ENCODE results near the gene USP17L28. TPM values are rescaled to one million over a fixed set of nuclear protein-coding genes. Genes with fewer than 3 reads are reported as not detected.
"Not testable (repeated sequence)": the region's sequence is repeated elsewhere in the genome, so short reads cannot be mapped to it uniquely, and the experiment has no call there.

The USP17L28 gene, protein sequence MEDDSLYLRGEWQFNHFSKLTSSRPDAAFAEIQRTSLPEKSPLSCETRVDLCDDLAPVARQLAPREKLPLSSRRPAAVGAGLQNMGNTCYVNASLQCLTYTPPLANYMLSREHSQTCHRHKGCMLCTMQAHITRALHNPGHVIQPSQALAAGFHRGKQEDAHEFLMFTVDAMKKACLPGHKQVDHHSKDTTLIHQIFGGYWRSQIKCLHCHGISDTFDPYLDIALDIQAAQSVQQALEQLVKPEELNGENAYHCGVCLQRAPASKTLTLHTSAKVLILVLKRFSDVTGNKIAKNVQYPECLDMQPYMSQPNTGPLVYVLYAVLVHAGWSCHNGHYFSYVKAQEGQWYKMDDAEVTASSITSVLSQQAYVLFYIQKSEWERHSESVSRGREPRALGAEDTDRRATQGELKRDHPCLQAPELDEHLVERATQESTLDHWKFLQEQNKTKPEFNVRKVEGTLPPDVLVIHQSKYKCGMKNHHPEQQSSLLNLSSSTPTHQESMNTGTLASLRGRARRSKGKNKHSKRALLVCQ
- total RNA-seq, result not detected in 2 replicates
- long read RNA-seq, result 0 reads

- not testable (repeated sequence) for H3K36me3 Mint-ChIP-seq (ENCODE audit: insufficient read depth)
Measured at GRCh38 chr4:9348593-9348992, at the start of gene USP17L28. Gene USP17L28, plus strand, starts transcription at chr4:9348893. Its CDS starts 0 bp downstream, at chr4:9348893.

DNA sequence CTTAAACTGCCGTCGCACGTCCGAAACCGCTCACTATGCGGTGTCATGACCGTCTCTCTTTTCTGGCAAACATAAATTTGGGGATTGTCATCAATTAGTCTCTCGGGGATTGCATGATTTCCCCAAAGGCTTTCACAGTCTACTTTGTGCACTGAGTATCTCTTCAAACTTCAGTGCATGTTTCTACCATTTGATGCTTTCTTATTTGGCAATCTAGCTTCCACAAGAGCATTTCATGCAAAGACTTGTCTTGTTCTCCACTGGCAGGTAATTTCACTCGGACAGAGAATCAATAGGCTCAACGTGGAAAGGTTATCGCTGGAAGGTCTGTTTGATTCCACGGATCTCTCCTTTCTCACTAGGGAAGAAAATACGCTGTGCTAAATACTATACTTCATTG, 24.5 kb upstream of the USP17L28 start:
- not testable (repeated sequence) for H3K36me3 Mint-ChIP-seq (ENCODE audit: insufficient read depth); H3K27me3 Mint-ChIP-seq; H3K9me3 Mint-ChIP-seq (ENCODE audit: low read depth); H3K4me3 Mint-ChIP-seq (ENCODE audit: low read depth); H3K27ac Mint-ChIP-seq; H3K4me1 Mint-ChIP-seq (ENCODE audit: low read depth); DNase-seq (ENCODE audit: low spot score, unreplicated experiment)

More at GRCh38 chr4:9348593-9348992, at the start of gene USP17L28:
- not testable (repeated sequence) for H3K4me3 Mint-ChIP-seq (ENCODE audit: low read depth); H3K27me3 Mint-ChIP-seq; H3K4me1 Mint-ChIP-seq (ENCODE audit: low read depth); DNase-seq (ENCODE audit: low spot score, unreplicated experiment); H3K9me3 Mint-ChIP-seq (ENCODE audit: low read depth); H3K27ac Mint-ChIP-seq

DNA sequence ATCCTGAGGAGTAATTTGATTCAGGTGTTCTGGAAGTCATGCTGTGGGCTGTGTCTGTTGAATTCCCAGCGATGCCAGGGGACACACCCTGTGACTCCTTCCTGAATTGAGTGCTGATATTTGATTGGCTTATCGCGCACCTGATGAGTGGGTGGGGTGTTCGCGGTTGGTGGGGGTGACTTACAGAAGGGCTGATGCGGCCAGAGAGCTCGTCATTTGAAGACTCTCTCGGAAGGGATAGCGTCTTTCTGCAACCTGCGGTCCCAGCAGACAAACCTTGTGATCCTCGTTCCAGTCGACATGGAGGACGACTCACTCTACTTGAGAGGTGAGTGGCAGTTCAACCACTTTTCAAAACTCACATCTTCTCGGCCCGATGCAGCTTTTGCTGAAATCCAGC, 23.8 kb upstream of the USP17L28 start, which contains the start of gene USP17L24:
Gene USP17L24, plus strand, starts transcription at position 301 of the 400 bp plus-strand sequence. Its CDS starts 0 bp downstream, at position 301.
- not testable (repeated sequence) for DNase-seq (ENCODE audit: low spot score, unreplicated experiment); H3K27me3 Mint-ChIP-seq; H3K9me3 Mint-ChIP-seq (ENCODE audit: low read depth); H3K27ac Mint-ChIP-seq; H3K4me3 Mint-ChIP-seq (ENCODE audit: low read depth); H3K4me1 Mint-ChIP-seq (ENCODE audit: low read depth); H3K36me3 Mint-ChIP-seq (ENCODE audit: insufficient read depth)

GRCh38 chr4:9329611-9330010, 19.1 kb upstream of the USP17L28 start, which contains the start of gene USP17L25:
Gene USP17L25, plus strand, starts transcription at chr4:9329911. Its CDS starts 0 bp downstream, at chr4:9329911.
- not testable (repeated sequence) for H3K27ac Mint-ChIP-seq; H3K27me3 Mint-ChIP-seq; H3K36me3 Mint-ChIP-seq (ENCODE audit: insufficient read depth); H3K4me3 Mint-ChIP-seq (ENCODE audit: low read depth); H3K4me1 Mint-ChIP-seq (ENCODE audit: low read depth); DNase-seq (ENCODE audit: low spot score, unreplicated experiment); H3K9me3 Mint-ChIP-seq (ENCODE audit: low read depth)

DNA sequence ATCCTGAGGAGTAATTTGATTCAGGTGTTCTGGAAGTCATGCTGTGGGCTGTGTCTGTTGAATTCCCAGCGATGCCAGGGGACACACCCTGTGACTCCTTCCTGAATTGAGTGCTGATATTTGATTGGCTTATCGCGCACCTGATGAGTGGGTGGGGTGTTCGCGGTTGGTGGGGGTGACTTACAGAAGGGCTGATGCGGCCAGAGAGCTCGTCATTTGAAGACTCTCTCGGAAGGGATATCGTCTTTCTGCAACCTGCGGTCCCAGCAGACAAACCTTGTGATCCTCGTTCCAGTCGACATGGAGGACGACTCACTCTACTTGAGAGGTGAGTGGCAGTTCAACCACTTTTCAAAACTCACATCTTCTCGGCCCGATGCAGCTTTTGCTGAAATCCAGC, 14.3 kb upstream of the USP17L28 start, which contains the start of gene USP17L26:
Gene USP17L26, plus strand, starts transcription at position 301 of the 400 bp plus-strand sequence. Its CDS starts 0 bp downstream, at position 301.
- H3K4me1 Mint-ChIP-seq (ENCODE audit: low read depth); H3K9me3 Mint-ChIP-seq (ENCODE audit: low read depth); H3K36me3 Mint-ChIP-seq (ENCODE audit: insufficient read depth); H3K4me3 Mint-ChIP-seq (ENCODE audit: low read depth); H3K27me3 Mint-ChIP-seq; DNase-seq (ENCODE audit: low spot score, unreplicated experiment); H3K27ac Mint-ChIP-seq: not testable (repeated sequence)

DNA sequence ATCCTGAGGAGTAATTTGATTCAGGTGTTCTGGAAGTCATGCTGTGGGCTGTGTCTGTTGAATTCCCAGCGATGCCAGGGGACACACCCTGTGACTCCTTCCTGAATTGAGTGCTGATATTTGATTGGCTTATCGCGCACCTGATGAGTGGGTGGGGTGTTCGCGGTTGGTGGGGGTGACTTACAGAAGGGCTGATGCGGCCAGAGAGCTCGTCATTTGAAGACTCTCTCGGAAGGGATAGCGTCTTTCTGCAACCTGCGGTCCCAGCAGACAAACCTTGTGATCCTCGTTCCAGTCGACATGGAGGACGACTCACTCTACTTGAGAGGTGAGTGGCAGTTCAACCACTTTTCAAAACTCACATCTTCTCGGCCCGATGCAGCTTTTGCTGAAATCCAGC, 9.6 kb upstream of the USP17L28 start, which contains the start of gene USP17L5:
Gene USP17L5, plus strand, starts transcription at position 301 of the 400 bp plus-strand sequence. Its CDS starts 0 bp downstream, at position 301.
- not testable (repeated sequence) for H3K27ac Mint-ChIP-seq; H3K36me3 Mint-ChIP-seq (ENCODE audit: insufficient read depth); DNase-seq (ENCODE audit: low spot score, unreplicated experiment); H3K27me3 Mint-ChIP-seq; H3K4me3 Mint-ChIP-seq (ENCODE audit: low read depth); H3K4me1 Mint-ChIP-seq (ENCODE audit: low read depth); H3K9me3 Mint-ChIP-seq (ENCODE audit: low read depth)

- H3K27me3 Mint-ChIP-seq; H3K27ac Mint-ChIP-seq; H3K4me3 Mint-ChIP-seq (ENCODE audit: low read depth); H3K9me3 Mint-ChIP-seq (ENCODE audit: low read depth); H3K4me1 Mint-ChIP-seq (ENCODE audit: low read depth); H3K36me3 Mint-ChIP-seq (ENCODE audit: insufficient read depth); DNase-seq (ENCODE audit: low spot score, unreplicated experiment): not testable (repeated sequence)
Measured at GRCh38 chr4:9343848-9344247, 4.8 kb upstream of the USP17L28 start, which contains the start of gene USP17L27. Gene USP17L27, plus strand, starts transcription at chr4:9344148. Its CDS starts 0 bp downstream, at chr4:9344148.

DNA sequence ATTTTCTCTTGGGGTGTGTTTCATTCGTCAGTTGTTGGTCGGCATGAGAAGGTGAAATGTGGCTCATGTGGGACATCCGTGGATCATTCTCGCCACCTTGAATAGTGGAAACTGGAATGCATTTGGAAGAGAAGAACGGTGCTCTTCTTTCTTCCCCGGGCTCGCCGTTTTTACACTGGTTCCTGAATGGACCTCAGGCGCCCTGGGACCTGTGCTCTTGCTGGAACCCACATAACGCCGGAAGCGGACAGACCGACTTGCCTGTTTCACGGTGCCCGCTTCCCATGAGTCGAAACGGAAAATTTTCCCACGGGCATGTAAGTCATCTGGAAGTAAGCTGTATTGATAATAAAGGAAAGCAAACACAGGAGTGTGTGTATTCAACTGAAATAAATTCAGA, 2.2 kb downstream of the USP17L28 start:
- H3K4me1 Mint-ChIP-seq (ENCODE audit: low read depth); H3K9me3 Mint-ChIP-seq (ENCODE audit: low read depth); DNase-seq (ENCODE audit: low spot score, unreplicated experiment); H3K27me3 Mint-ChIP-seq; H3K27ac Mint-ChIP-seq; H3K4me3 Mint-ChIP-seq (ENCODE audit: low read depth); H3K36me3 Mint-ChIP-seq (ENCODE audit: insufficient read depth): not testable (repeated sequence)

- not testable (repeated sequence) for H3K36me3 Mint-ChIP-seq (ENCODE audit: insufficient read depth); DNase-seq (ENCODE audit: low spot score, unreplicated experiment); H3K27me3 Mint-ChIP-seq; H3K4me3 Mint-ChIP-seq (ENCODE audit: low read depth); H3K4me1 Mint-ChIP-seq (ENCODE audit: low read depth); H3K27ac Mint-ChIP-seq; H3K9me3 Mint-ChIP-seq (ENCODE audit: low read depth)
Measured at GRCh38 chr4:9353338-9353737, 4.6 kb downstream of the USP17L28 start, which contains the start of gene USP17L29. Gene USP17L29, plus strand, starts transcription at chr4:9353638. Its CDS starts 0 bp downstream, at chr4:9353638.

DNA sequence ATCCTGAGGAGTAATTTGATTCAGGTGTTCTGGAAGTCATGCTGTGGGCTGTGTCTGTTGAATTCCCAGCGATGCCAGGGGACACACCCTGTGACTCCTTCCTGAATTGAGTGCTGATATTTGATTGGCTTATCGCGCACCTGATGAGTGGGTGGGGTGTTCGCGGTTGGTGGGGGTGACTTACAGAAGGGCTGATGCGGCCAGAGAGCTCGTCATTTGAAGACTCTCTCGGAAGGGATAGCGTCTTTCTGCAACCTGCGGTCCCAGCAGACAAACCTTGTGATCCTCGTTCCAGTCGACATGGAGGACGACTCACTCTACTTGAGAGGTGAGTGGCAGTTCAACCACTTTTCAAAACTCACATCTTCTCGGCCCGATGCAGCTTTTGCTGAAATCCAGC, 14.1 kb downstream of the USP17L28 start, which contains the start of gene USP17L30:
Gene USP17L30, plus strand, starts transcription at position 301 of the 400 bp plus-strand sequence. Its CDS starts 0 bp downstream, at position 301.
- H3K9me3 Mint-ChIP-seq (ENCODE audit: low read depth), result not testable (repeated sequence)

GRCh38 chr4:9379881-9380280, 31.2 kb downstream of the USP17L28 start:
- H3K27me3 Mint-ChIP-seq; DNase-seq (ENCODE audit: low spot score, unreplicated experiment); H3K4me3 Mint-ChIP-seq (ENCODE audit: low read depth); H3K27ac Mint-ChIP-seq; H3K9me3 Mint-ChIP-seq (ENCODE audit: low read depth); H3K36me3 Mint-ChIP-seq (ENCODE audit: insufficient read depth); H3K4me1 Mint-ChIP-seq (ENCODE audit: low read depth): not testable (repeated sequence)

More for the DNA sequence above, 14.1 kb downstream of the USP17L28 start, which contains the start of gene USP17L30:
- not testable (repeated sequence) for H3K27ac Mint-ChIP-seq; DNase-seq (ENCODE audit: low spot score, unreplicated experiment); H3K4me1 Mint-ChIP-seq (ENCODE audit: low read depth); H3K27me3 Mint-ChIP-seq; H3K4me3 Mint-ChIP-seq (ENCODE audit: low read depth); H3K36me3 Mint-ChIP-seq (ENCODE audit: insufficient read depth)
